B cell (primary cell): ENCODE measurements around the gene TRMT11.

Experiments used
- EZH2 ChIP-seq: IDR thresholded peaks from 2 replicates; pipeline ENCODE4 v1.6.1; 2012; ENCODE audit warnings: borderline replicate concordance, low read depth, mild to moderate bottlenecking, moderate library complexity, low read length; ENCODE audit not compliant: insufficient read depth, poor library complexity, severe bottlenecking
- TF ChIP-seq, protein P1 (sequence below): fragments of 200-600 bp; IDR thresholded peaks from one replicate; pipeline ENCODE4 v1.8.0; 2022; ENCODE audit warnings: antibody characterized with exemption, mild to moderate bottlenecking

DNA sequence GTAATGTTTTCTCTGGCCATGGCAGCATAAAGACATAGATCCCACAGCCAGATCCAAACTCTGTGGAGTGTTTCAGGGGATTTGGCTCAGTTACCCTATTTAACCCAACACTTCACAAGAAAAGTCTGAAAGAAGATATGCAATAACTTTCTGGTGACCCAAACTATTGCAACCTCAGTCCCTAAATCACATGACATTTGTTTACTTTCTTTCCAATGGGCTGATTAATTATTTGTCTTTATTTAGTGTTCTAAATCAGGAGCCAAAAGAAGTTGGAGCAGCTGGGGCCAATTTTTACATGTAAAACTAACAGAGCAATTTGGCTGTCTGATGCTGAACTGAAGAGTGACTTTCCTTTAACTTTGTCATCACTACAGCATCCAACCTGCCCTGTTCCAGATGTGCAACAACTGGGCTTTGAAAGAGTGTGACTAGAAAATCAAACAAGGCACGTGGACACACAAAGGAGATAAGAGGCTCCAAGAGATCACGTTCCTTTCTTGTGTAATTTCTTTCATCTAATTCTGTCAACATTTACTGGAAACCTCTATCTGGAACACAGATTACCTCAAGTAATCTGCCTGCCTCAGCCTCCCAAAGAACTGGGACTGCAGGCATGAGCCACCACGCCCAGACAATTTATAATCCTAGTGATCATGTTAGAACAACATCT, 90.8 kb downstream of the TRMT11 start:
- TF ChIP-seq, protein P1, sequence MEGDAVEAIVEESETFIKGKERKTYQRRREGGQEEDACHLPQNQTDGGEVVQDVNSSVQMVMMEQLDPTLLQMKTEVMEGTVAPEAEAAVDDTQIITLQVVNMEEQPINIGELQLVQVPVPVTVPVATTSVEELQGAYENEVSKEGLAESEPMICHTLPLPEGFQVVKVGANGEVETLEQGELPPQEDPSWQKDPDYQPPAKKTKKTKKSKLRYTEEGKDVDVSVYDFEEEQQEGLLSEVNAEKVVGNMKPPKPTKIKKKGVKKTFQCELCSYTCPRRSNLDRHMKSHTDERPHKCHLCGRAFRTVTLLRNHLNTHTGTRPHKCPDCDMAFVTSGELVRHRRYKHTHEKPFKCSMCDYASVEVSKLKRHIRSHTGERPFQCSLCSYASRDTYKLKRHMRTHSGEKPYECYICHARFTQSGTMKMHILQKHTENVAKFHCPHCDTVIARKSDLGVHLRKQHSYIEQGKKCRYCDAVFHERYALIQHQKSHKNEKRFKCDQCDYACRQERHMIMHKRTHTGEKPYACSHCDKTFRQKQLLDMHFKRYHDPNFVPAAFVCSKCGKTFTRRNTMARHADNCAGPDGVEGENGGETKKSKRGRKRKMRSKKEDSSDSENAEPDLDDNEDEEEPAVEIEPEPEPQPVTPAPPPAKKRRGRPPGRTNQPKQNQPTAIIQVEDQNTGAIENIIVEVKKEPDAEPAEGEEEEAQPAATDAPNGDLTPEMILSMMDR = no peak
- no peak for TF ChIP-seq EZH2
